DOHH2 (cell line): ENCODE data around the gene CHMP6.

Source experiments
- H3F3A ChIP-seq: fragments of 200-600 bp; sonication (generic), shearing (Covaris generic); 2 replicates; pipeline ENCODE4 v1.6.0; 2016; ENCODE audit warnings: antibody characterized with exemption, mild to moderate bottlenecking; ENCODE audit not compliant: control insufficient read depth, insufficient read depth
- H3K27ac ChIP-seq: fragments of 200-600 bp; sonication (generic); 2 replicates; pipeline ENCODE4 v1.5.1; 2014; ENCODE audit warnings: low read depth, mild to moderate bottlenecking, low read length, moderate library complexity
- H3K27me3 ChIP-seq: fragments of 200-600 bp; sonication (generic); 2 replicates; pipeline ENCODE4 v1.6.1; 2014; ENCODE audit warnings: mild to moderate bottlenecking, low read length, mixed read lengths; ENCODE audit not compliant: control insufficient read depth
- H3K36me3 ChIP-seq: fragments of 200-600 bp; sonication (generic); 2 replicates; pipeline ENCODE4 v1.6.1; 2014; ENCODE audit warnings: mild to moderate bottlenecking, low read length, moderate library complexity, mixed read lengths; ENCODE audit not compliant: control insufficient read depth
- H3K4me1 ChIP-seq: fragments of 200-600 bp; sonication (generic); 2 replicates; pipeline ENCODE4 v1.6.1; 2014; ENCODE audit warnings: mild to moderate bottlenecking, low read length, mixed read lengths; ENCODE audit not compliant: control insufficient read depth
- H3K4me2 ChIP-seq: fragments of 200-600 bp; sonication (generic); 2 replicates; pipeline ENCODE4 v1.6.0; 2014; ENCODE audit warnings: mild to moderate bottlenecking, low read length, moderate library complexity
- H3K4me3 ChIP-seq: fragments of 200-600 bp; sonication (generic); 2 replicates; pipeline ENCODE4 v1.5.1; 2014; ENCODE audit warnings: mild to moderate bottlenecking, low read length, mixed read lengths
- H3K79me2 ChIP-seq: fragments of 200-600 bp; sonication (generic); 2 replicates; pipeline ENCODE4 v1.6.1; 2014; ENCODE audit warnings: mild to moderate bottlenecking, low read length, mixed read lengths; ENCODE audit not compliant: control insufficient read depth
- H3K9me2 ChIP-seq: fragments of 200-600 bp; sonication (generic); replicated peaks from 2 replicates; pipeline ENCODE4 v1.6.1; 2014; ENCODE audit warnings: mild to moderate bottlenecking, low read length, mixed read lengths; ENCODE audit not compliant: control insufficient read depth
- H3K9me3 ChIP-seq: fragments of 200-600 bp; sonication (generic); 2 replicates; pipeline ENCODE4 v1.6.1; 2014; ENCODE audit warnings: antibody characterized with exemption, low read length, mixed read lengths; ENCODE audit not compliant: control insufficient read depth, insufficient read depth
- H4K20me1 ChIP-seq: fragments of 200-600 bp; sonication (generic); 2 replicates; pipeline ENCODE4 v1.6.0; 2014; ENCODE audit warnings: low read depth, mild to moderate bottlenecking, antibody characterized with exemption, low read length, moderate library complexity; ENCODE audit not compliant: control insufficient read depth, insufficient read depth
- EZH2phosphoT487 ChIP-seq: fragments of 200-600 bp; sonication (generic); IDR thresholded peaks from 2 replicates; pipeline ENCODE4 v1.6.1; 2017; ENCODE audit warnings: borderline replicate concordance, mild to moderate bottlenecking, antibody characterized with exemption, low read length, moderate library complexity, mixed read lengths
- TF ChIP-seq, protein P1 (sequence below): fragments of 200-600 bp; sonication (generic); IDR thresholded peaks from one replicate; pipeline ENCODE4 v1.5.1; 2014; ENCODE audit warnings: antibody characterized with exemption, mild to moderate bottlenecking, low read depth, low read length; ENCODE audit not compliant: poor library complexity, severe bottlenecking

CHMP6 gene

DNA sequence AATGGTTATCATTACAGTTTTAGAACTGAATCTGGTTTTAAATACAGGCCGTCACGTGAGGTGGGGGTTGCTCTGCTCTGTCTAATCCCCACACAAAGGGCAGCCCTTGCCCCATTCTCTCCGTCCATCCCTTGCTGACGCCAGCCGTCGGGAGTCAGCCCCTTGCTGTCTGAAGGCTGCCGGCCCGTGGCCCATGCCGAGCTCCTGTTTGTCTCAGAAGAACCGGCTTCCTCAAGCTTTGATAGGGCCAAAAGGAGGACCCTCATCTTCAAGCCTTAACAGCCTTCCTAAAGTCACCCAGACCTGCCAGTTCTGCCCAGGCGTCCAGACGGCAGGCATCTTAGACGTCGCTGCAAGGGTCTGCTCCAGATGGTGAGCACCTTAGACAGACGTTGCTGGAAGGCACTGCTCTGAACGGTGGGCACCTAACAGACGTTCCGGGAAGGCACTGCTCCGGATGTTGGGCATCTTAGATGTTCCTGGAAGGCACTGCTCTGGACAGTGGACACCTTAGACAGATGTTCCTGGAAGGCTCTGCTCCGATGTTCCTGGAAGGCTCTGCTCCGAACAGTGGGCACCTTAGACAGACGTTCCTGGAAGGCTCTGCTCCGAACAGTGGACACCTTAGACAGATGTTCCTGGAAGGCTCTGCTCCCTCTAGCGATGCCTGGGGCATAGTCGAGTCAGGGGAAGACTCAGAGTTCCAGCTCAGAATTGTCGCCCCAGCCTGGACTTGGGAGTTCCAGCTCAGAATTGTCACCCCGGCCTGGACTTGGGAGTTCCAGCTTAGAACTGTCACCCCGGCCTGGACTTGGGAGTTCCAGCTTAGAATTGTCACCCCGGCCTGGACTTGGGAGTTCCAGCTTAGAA lies 35.1 kb upstream of the CHMP6 start:
- H3K4me3 ChIP-seq, result no peak overlapping the region
- no peaks in the 10 kb centered on the region for H3K27me3 ChIP-seq
- H3K9me3 ChIP-seq, result no peaks in the 10 kb centered on the region
- no peak overlapping the region for H3K27ac ChIP-seq
- H3K4me1 ChIP-seq, result no peaks in the 10 kb centered on the region
- H3K36me3 ChIP-seq, result no peaks in the 10 kb centered on the region
- no peak for TF ChIP-seq EZH2phosphoT487
- TF ChIP-seq, protein P1, sequence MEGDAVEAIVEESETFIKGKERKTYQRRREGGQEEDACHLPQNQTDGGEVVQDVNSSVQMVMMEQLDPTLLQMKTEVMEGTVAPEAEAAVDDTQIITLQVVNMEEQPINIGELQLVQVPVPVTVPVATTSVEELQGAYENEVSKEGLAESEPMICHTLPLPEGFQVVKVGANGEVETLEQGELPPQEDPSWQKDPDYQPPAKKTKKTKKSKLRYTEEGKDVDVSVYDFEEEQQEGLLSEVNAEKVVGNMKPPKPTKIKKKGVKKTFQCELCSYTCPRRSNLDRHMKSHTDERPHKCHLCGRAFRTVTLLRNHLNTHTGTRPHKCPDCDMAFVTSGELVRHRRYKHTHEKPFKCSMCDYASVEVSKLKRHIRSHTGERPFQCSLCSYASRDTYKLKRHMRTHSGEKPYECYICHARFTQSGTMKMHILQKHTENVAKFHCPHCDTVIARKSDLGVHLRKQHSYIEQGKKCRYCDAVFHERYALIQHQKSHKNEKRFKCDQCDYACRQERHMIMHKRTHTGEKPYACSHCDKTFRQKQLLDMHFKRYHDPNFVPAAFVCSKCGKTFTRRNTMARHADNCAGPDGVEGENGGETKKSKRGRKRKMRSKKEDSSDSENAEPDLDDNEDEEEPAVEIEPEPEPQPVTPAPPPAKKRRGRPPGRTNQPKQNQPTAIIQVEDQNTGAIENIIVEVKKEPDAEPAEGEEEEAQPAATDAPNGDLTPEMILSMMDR, result no peak
- no peaks in the 10 kb centered on the region for H4K20me1 ChIP-seq
- no peaks in the 10 kb centered on the region for H3K79me2 ChIP-seq
- H3K9me2 ChIP-seq, result no peaks in the 10 kb centered on the region
- H3K4me2 ChIP-seq, result no peak overlapping the region
- H3F3A ChIP-seq, result no peaks in the 10 kb centered on the region

DNA sequence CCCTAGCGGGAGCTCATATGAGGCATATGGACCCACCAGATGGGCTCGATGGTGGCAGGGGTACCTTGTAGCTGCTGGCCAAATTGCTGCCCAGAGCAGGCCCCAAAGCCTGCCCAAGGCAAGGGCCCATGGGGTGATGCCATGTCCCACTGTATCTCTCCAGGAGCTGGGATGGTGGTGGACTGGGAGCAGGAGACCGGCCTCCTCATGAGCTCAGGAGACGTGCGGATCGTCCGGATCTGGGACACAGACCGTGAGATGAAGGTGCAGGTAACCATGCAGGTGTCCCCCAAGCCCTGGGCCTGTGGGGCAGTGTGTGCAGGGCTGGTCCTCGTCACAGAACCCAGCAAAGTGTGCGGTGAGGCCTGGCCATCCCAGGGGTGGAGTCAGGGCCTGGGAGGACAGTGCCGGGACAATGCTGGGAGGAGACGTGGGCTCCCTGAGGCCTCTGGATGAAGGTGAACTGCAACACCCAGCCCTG lies 34.1 kb upstream of the CHMP6 start:
- Histone ChIP-seq H3K79me2 (no peaks in the 10 kb centered on the region), H3K4me1 (no peaks in the 10 kb centered on the region), H3K9me2 (no peaks in the 10 kb centered on the region), H3K4me2 (no peak overlapping the region), H3K27me3 (no peaks in the 10 kb centered on the region), H3K4me3 (no peak overlapping the region), H3K9me3 (no peaks in the 10 kb centered on the region), H3K36me3 (no peaks in the 10 kb centered on the region), H3K27ac (no peak overlapping the region), H3F3A (no peaks in the 10 kb centered on the region), H4K20me1 (no peaks in the 10 kb centered on the region)
- TF ChIP-seq, protein P1, result no peak
- no peak for TF ChIP-seq EZH2phosphoT487

DNA sequence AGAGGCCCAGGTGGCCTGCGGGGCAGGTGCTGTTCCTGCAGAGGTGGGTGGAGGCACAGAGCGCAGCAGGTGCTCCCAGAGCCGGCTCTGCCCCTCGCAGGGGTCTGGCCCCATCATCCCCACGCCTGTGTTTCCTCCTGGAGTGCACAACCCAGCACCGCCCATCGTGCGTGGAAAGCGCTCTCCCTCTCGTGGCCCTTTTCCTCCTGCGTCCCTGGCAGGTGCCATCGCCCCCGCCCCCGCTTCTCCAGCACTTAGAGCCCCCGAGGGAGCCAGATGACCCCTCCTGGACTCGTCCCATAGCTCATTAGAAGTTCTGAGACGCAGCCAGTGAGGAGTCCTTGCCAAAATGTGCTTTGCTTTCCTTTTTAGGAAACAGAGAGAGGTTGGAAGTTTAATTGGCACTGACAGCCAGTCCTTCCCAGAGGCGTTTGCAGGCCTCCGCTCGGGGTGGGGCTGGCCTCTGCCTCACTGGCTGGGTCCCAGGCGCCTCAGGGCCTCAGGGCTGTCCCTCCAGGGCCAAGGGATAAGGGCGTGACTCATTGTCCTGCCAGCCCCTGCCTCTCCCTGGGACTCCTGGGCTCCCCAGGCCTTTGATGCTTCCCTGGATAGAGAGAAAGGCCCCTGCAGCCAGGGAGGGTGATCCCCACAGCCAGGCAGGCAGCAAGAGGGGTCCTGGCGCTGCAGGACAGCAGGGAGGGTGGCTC lies 32.2 kb upstream of the CHMP6 start:
- Histone ChIP-seq H3K4me3 (no peak overlapping the region), H3K9me3 (no peaks in the 10 kb centered on the region), H3K4me1 (no peaks in the 10 kb centered on the region), H3K9me2 (no peaks in the 10 kb centered on the region), H3K27ac (no peak overlapping the region), H3K79me2 (no peaks in the 10 kb centered on the region), H3K27me3 (no peaks in the 10 kb centered on the region), H3K4me2 (no peak overlapping the region), H3F3A (no peaks in the 10 kb centered on the region), H4K20me1 (no peaks in the 10 kb centered on the region), H3K36me3 (no peaks in the 10 kb centered on the region)
- TF ChIP-seq, protein P1, result no peak
- no peak for TF ChIP-seq EZH2phosphoT487
